Measurements from ENCODE around the gene PAPLN. TPM values are rescaled to one million over a fixed set of nuclear protein-coding genes. Genes with fewer than 3 reads are reported as not detected.

Gene PAPLN
- total and polyA plus RNA-seq, 2 of the 8 experiments (the other 6 are each of a cell fraction or from before 2014, with no cell fraction given) = 14.8 to 25.6 TPM

DNA sequence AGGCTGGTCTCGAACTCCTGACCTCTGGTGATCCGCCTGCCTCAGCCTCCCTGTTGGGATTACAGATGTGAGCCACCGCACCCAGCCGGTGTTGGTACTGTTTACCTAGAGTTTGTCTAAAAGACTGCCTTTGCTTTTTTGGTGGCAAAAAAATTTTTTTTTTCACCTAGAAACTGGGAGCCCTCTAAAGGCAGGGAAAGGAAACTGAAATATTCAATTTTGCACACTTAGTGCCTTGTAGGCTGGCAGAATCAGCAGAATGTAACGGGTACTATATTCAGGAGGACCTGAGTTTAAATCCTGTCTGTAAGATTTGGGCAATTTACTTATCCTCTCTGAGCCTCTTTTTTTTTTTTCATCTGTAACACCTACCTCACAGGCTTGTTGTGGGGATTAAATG is 43.6 kb downstream of the PAPLN start (continued):
- no peak for TF ChIP-seq TAF1 (IDR thresholded peaks at IDR 0.05; ENCODE audit: low read depth, low read length)
- no peak for TF ChIP-seq ASH2L (IDR thresholded peaks at IDR 0.05; ENCODE audit: low read length)
- no peak for TF ChIP-seq PHF8 (conservative IDR thresholded peaks at IDR 0.05; ENCODE audit: low read depth, low read length)
- no peak for TF ChIP-seq TCF12 (IDR thresholded peaks at IDR 0.05; ENCODE audit: low read depth, low read length)

All from H1 (cell line).